BLaER1 (cell line): ENCODE measurements around the gene ENSA.
"Not testable (repeated sequence)": the region's sequence is repeated elsewhere in the genome, so short reads cannot be mapped to it uniquely, and the experiment has no call there.

ENCODE experiments used
- H3K27ac ChIP-seq: shearing (Covaris generic); formaldehyde crosslinking; 2 replicates; pipeline ENCODE4 v1.8.1; 2022
- H3K27me3 ChIP-seq: shearing (Covaris generic); formaldehyde crosslinking; 2 replicates; pipeline ENCODE4 v1.8.1; 2022
- H3K36me3 ChIP-seq: shearing (Covaris generic); formaldehyde crosslinking; 2 replicates; pipeline ENCODE4 v1.8.1; 2022
- H3K4me1 ChIP-seq: shearing (Covaris generic); formaldehyde crosslinking; 2 replicates; pipeline ENCODE4 v1.8.1; 2022
- H3K4me2 ChIP-seq: shearing (Covaris generic); formaldehyde crosslinking; 2 replicates; pipeline ENCODE4 v1.8.1; 2022
- H3K4me3 ChIP-seq: shearing (Covaris generic); formaldehyde crosslinking; 2 replicates; pipeline ENCODE4 v1.8.1; 2022
- H3K9ac ChIP-seq: shearing (Covaris generic); formaldehyde crosslinking; 2 replicates; pipeline ENCODE4 v1.8.1; 2022
- H3K9me3 ChIP-seq: shearing (Covaris generic); formaldehyde crosslinking; 2 replicates; pipeline ENCODE4 v1.8.1; 2022
- H4K20me1 ChIP-seq: shearing (Covaris generic); formaldehyde crosslinking; 2 replicates; pipeline ENCODE4 v1.8.1; 2022
- Cebpa-rat ChIP-seq: shearing (Covaris generic); IDR thresholded peaks from 2 replicates; pipeline ENCODE4 v1.8.1; 2022

ENSA gene

DNA sequence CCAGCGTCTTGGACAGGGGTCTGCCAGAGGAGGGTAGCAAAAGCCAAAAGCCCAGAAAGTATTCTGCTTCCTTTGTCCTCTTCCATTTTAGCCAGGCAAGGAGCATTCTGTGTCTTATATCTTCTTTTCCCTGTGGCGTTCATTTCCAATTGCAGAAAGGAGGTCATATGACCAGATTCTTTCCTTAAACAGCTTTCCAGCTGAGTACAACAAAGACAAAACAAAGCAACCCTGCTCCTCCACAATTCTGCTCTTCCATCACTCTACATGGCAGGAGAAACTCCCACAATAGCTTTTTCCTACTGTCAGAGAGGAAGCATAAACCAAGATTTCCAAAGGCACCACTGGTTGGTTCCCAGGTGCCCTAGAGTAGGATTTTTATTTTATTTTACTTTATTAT lies 19.7 kb downstream of the ENSA start:
- H3K36me3 ChIP-seq = peaks cover 58% of the 10 kb centered on the region
- H3K27me3 ChIP-seq = no peaks in the 10 kb centered on the region
- TF ChIP-seq Cebpa-rat = no peak
- H3K27ac ChIP-seq = no peak overlapping the region
- H3K4me3 ChIP-seq = no peak overlapping the region
- no peaks in the 10 kb centered on the region for H4K20me1 ChIP-seq
- H3K9me3 ChIP-seq = no peaks in the 10 kb centered on the region
- H3K4me2 ChIP-seq = no peak overlapping the region
- H3K9ac ChIP-seq = no peak overlapping the region
- H3K4me1 ChIP-seq = peaks cover 25% of the 10 kb centered on the region

DNA sequence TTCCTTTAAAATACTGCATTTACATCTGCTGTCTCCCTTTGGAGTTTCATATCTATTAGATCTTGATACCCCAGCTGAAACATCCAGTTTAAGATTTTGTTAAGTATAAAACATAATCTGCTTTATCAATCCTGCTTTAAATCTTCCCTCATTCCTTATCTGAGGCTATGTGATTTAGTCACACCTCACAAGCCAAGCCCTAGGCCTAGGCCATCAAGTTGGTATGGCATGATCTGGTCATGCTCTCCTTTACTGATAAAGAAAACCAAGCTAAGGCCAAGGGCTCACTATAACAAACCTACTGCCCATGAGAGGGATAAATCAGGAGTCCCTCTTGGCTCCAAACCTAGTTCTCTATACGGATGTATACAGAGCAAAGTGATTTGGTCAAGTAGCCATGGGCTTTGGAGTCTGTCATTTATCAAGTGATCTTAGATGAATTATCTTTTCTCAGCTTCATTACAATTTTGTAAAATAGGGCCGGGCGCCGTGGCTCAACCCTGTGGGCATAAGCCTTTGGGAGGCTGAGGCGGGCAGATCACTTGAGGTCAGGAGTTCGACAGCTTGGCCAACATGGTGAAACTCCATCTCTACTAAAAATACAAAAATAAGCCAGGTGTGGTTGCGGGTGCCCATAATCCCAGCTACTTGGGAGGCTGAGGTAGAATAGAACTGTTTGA lies 22.8 kb downstream of the ENSA start:
- TF ChIP-seq Cebpa-rat = no peak
- H3K27me3 ChIP-seq = no peaks in the 10 kb centered on the region
- no peak overlapping the region for H3K4me2 ChIP-seq
- H3K4me1 ChIP-seq = peaks cover 4% of the 10 kb centered on the region; the same call in 1 of the 2 replicates
- no peak overlapping the region for H3K9ac ChIP-seq
- no peak overlapping the region for H3K4me3 ChIP-seq
- no peak overlapping the region for H3K27ac ChIP-seq
- no peaks in the 10 kb centered on the region for H3K9me3 ChIP-seq
- no peaks in the 10 kb centered on the region for H4K20me1 ChIP-seq
- peaks cover 40% of the 10 kb centered on the region for H3K36me3 ChIP-seq

DNA sequence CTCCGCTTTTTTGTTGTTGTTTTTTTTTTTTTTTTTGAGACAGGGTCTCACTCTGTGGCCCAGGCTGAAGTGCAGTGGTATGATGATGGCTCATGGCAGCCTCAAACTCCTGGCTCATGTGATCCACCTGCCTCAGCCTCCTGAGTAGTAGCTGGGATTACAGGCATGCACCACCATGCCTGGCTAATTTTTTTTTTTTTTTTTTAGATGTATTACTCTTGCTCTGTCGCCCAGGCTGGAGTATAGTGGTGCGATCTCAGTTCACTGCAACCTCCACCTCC lies 24.0 kb downstream of the ENSA start:
- not testable (repeated sequence) for H3K9ac ChIP-seq, H3K4me2 ChIP-seq

DNA sequence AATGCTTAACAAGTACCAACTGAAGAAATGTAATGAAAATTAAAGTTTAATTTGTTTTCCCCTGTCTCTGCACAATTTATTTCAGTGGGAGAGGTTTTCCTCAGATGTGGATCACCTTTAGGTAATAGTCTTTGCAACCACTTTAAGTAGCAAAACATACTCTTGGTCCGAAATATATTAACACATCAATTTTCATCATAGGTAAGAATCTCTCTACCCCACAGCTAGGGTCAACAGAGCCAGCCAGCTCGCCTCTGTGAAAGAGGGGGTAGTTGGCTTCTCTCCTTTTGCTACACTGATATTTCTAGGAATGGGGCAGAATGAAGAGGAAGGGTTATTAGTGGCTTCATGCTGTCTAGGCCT lies 25.2 kb downstream of the ENSA start:
- Histone ChIP-seq H3K4me2 (no peak overlapping the region), H3K36me3 (peaks cover 30% of the 10 kb centered on the region), H3K27me3 (no peaks in the 10 kb centered on the region), H3K27ac (no peak overlapping the region), H3K4me1 (no peaks in the 10 kb centered on the region), H3K9ac (no peak overlapping the region), H3K9me3 (no peaks in the 10 kb centered on the region), H4K20me1 (no peaks in the 10 kb centered on the region), H3K4me3 (no peak overlapping the region)
- no peak for TF ChIP-seq Cebpa-rat

More for the DNA sequence above, 24.0 kb downstream of the ENSA start:
- H3K4me3 ChIP-seq, H3K27ac ChIP-seq, H3K27me3 ChIP-seq, H3K9me3 ChIP-seq, H3K4me1 ChIP-seq, H4K20me1 ChIP-seq: not testable (repeated sequence)
- peaks cover 36% of the 10 kb centered on the region for H3K36me3 ChIP-seq

GRCh38 chr1:150603711-150604110 lies 25.7 kb downstream of the ENSA start:
- no peak overlapping the region for H3K9ac ChIP-seq

GRCh38 chr1:150602372-150602771 lies 27.0 kb downstream of the ENSA start:
- not testable (repeated sequence) for H3K27ac ChIP-seq, H4K20me1 ChIP-seq, H3K9me3 ChIP-seq, H3K4me1 ChIP-seq, H3K9ac ChIP-seq, H3K4me3 ChIP-seq, H3K27me3 ChIP-seq, H3K4me2 ChIP-seq
- peaks cover 13% of the 10 kb centered on the region for H3K36me3 ChIP-seq

More at GRCh38 chr1:150603711-150604110, 25.7 kb downstream of the ENSA start:
- Histone ChIP-seq H3K27ac (no peak overlapping the region), H3K4me2 (no peak overlapping the region), H3K4me3 (no peak overlapping the region), H3K27me3 (no peaks in the 10 kb centered on the region), H3K9me3 (no peaks in the 10 kb centered on the region), H3K4me1 (no peaks in the 10 kb centered on the region), H4K20me1 (no peaks in the 10 kb centered on the region), H3K36me3 (peaks cover 25% of the 10 kb centered on the region)
- TF ChIP-seq Cebpa-rat = no peak

DNA sequence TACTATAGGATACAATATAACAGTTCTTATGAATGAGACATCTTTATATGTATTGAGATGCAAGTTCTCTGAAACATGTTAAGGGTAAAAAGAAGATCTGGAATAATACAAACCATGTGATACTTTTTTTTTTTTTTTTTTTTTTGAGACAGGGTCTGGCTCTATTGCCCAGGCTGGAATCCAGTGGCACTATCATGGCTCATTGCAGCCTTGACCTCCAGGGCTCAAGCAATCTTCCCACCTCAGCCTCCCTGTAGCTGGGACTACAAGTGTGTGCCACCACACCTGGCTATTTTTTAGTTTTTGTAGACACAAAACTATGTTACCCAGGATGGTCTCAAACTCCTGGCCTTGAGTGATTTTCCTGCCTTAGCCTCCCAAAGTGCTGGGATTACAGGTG lies 27.9 kb downstream of the ENSA start:
- no peak overlapping the region for H3K4me2 ChIP-seq
- H3K27me3 ChIP-seq = no peaks in the 10 kb centered on the region
- H3K27ac ChIP-seq = no peak overlapping the region
- no peak overlapping the region for H3K4me3 ChIP-seq
- H4K20me1 ChIP-seq = no peaks in the 10 kb centered on the region
- no peak for TF ChIP-seq Cebpa-rat
- H3K9me3 ChIP-seq = no peaks in the 10 kb centered on the region
- peaks cover 13% of the 10 kb centered on the region for H3K36me3 ChIP-seq
- no peak overlapping the region for H3K9ac ChIP-seq
- no peaks in the 10 kb centered on the region for H3K4me1 ChIP-seq

DNA sequence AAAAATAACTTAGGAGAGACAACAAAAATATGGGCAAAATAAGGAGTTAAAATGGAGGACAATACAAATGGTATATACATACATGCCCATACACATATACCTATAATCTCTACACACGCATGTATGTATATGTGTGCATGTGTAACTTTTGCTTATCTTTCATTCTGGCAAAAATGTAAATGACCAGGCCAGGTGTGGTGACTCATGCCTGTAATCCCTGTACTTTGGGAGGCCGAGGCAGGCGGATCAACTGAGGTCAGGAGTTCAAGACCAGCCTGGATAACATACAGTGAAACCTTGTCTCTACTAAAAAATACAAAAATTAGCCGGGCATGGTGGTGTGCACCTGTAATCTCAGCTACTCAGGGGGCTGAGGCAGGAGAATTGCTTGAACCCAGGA lies 31.1 kb downstream of the ENSA start:
- H4K20me1 ChIP-seq, H3K27me3 ChIP-seq, H3K9me3 ChIP-seq, H3K36me3 ChIP-seq, H3K4me1 ChIP-seq, H3K4me2 ChIP-seq, H3K9ac ChIP-seq, H3K4me3 ChIP-seq, H3K27ac ChIP-seq: not testable (repeated sequence)

- no peak for TF ChIP-seq Cebpa-rat
- Histone ChIP-seq H3K4me3 (no peak overlapping the region), H3K9ac (no peak overlapping the region), H3K4me2 (no peak overlapping the region), H3K27ac (no peak overlapping the region), H3K4me1 (no peaks in the 10 kb centered on the region), H4K20me1 (no peaks in the 10 kb centered on the region), H3K27me3 (no peaks in the 10 kb centered on the region), H3K36me3 (peaks cover 17% of the 10 kb centered on the region), H3K9me3 (no peaks in the 10 kb centered on the region)
Measured at GRCh38 chr1:150596976-150597375, 32.4 kb downstream of the ENSA start.

DNA sequence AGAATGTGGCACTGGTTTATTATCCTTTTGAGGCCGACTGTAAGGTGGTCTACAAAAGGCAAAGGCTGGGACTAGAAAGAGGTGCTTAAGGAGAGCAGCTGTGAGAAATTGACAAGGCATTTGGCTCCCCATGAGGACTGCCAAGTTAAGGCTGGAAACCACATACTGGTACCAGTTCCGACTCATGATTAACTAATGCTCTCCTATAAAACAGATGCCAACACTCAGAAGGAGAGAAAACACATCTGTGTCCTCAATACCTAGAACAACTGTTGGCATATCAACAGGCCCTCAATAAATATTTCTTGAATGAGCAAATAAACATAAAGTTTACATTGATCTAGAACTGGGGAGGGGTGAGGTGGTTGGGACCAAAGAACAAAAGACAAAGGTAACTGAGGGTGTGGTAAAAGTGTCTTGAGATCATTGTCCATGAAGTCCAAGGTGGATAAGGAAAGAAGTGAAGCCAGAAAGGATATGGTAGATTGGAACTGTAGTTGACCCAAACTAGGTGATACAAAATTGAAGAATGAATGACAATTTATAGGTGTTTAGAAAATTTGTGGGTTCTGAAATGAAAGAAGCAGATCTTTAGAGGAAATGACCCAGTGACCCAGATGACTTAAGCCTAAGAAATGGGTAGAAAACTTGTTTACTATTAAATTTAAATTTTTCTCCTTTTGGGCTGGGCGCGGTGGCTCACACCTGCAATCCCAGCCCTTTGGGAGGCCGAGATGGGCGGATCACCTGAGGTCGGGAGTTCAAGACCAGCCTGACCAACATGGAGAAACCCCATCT lies 33.1 kb downstream of the ENSA start:
- Histone ChIP-seq H3K9ac (no peak overlapping the region), H3K4me3 (no peak overlapping the region), H3K4me2 (no peak overlapping the region), H4K20me1 (no peaks in the 10 kb centered on the region), H3K27ac (no peak overlapping the region), H3K9me3 (no peaks in the 10 kb centered on the region), H3K4me1 (no peaks in the 10 kb centered on the region), H3K36me3 (peaks cover 17% of the 10 kb centered on the region), H3K27me3 (no peaks in the 10 kb centered on the region)
- TF ChIP-seq Cebpa-rat = no peak

DNA sequence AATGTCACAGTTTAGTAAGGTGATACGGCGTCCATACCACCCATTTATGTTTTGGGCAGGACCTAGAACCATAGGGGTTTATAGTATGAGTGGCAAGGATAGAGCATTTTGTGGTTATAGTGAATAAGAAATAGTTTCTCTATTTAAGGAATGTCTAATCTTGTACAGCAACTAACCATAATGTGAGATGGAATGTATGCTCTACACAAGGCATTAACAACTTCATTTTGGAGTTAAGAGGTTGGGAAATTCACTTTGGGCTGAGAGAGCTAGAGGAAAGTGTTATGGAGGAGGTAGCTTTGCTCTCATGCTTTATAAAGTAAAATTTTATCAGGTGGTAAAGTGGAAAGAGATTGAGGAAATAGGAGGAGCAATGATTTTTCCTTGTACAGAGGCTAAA lies 47.0 kb downstream of the ENSA start:
- Histone ChIP-seq H3K4me1 (peaks cover 29% of the 10 kb centered on the region), H3K4me2 (no peak overlapping the region), H3K27me3 (no peaks in the 10 kb centered on the region), H3K27ac (no peak overlapping the region), H3K9ac (no peak overlapping the region), H3K4me3 (no peak overlapping the region), H4K20me1 (peaks cover 20% of the 10 kb centered on the region), H3K36me3 (peaks cover 5% of the 10 kb centered on the region), H3K9me3 (no peaks in the 10 kb centered on the region)
- TF ChIP-seq Cebpa-rat = no peak

- not testable (repeated sequence) for H3K9me3 ChIP-seq, H3K4me2 ChIP-seq, H3K9ac ChIP-seq, H3K27ac ChIP-seq, H3K27me3 ChIP-seq, H3K4me3 ChIP-seq, H3K36me3 ChIP-seq
- H3K4me1 ChIP-seq = peaks cover 33% of the 10 kb centered on the region
- H4K20me1 ChIP-seq = peaks cover 24% of the 10 kb centered on the region
Measured at GRCh38 chr1:150581962-150582361, 47.5 kb downstream of the ENSA start.

DNA sequence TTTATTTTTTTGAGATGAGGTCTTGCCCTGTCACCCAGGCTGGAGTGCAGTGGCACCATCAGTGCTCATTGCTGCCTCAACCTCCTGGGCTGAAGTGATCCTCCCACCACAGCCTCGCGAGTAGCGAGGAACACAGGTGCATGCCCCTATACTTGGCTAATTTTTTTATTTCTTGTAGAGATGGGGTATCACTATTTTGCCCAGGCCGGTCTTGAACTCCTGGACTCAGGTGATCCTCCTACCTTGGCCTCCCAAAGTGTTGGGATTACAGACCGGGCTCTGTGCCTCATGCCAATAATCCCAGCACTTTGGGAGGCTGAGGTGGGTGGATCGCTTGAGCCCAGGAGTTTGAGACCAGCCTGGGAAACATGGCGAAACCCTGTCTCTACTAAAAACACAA lies 48.0 kb downstream of the ENSA start:
- H3K4me1 ChIP-seq = peaks cover 38% of the 10 kb centered on the region
- peaks cover 29% of the 10 kb centered on the region for H4K20me1 ChIP-seq
- not testable (repeated sequence) for H3K9me3 ChIP-seq, H3K27me3 ChIP-seq, H3K4me3 ChIP-seq, H3K27ac ChIP-seq, H3K9ac ChIP-seq, H3K4me2 ChIP-seq
- peaks cover 14% of the 10 kb centered on the region for H3K36me3 ChIP-seq

- not testable (repeated sequence) for H3K4me2 ChIP-seq, H3K27ac ChIP-seq, H3K9me3 ChIP-seq, H3K4me3 ChIP-seq, H3K27me3 ChIP-seq, H3K9ac ChIP-seq
- H3K4me1 ChIP-seq = peaks cover 43% of the 10 kb centered on the region
- H3K36me3 ChIP-seq = peaks cover 19% of the 10 kb centered on the region
- H4K20me1 ChIP-seq = peaks cover 34% of the 10 kb centered on the region
Measured at GRCh38 chr1:150580966-150581365, 48.4 kb downstream of the ENSA start.
